Skeletal muscle tissue (tissue), 4 donors: ENCODE data around the gene ALDOC. TPM values are rescaled to one million over a fixed set of nuclear protein-coding genes. Genes with fewer than 3 reads are reported as not detected.

Source experiments
- H3K27ac ChIP-seq: one replicate; pipeline ENCODE4 v1.7.0; 2013; ENCODE audit warnings: mild to moderate bottlenecking, low read depth, low read length, inconsistent platforms
- H3K27me3 ChIP-seq, 3 donors: one replicate each; pipeline ENCODE4 v1.7.0; 2013; ENCODE audit warnings: low read length in 3 of 3; ENCODE audit not compliant: control insufficient read depth in 3 of 3, insufficient read depth in 3 of 3
- H3K36me3 ChIP-seq, 3 donors: one replicate each; pipeline ENCODE4 v1.7.0; 2013; ENCODE audit warnings: low read length in 3 of 3; ENCODE audit not compliant: control insufficient read depth in 3 of 3, insufficient read depth in 3 of 3
- H3K4me1 ChIP-seq, 3 donors: one replicate each; pipeline ENCODE4 v1.7.0; 2013; ENCODE audit warnings: low read length in 3 of 3, mild to moderate bottlenecking in 3 of 3; ENCODE audit not compliant: control insufficient read depth in 3 of 3, insufficient read depth in 3 of 3
- H3K4me3 ChIP-seq, 3 donors: one replicate each; pipeline ENCODE4 v1.7.0; 2013; ENCODE audit warnings: low read length in 3 of 3
- H3K9ac ChIP-seq, 3 donors: one replicate each; pipeline ENCODE4 v1.7.0; 2013; ENCODE audit warnings: low read length in 3 of 3, mild to moderate bottlenecking in 3 of 3, moderate library complexity in 2 of 3, low read depth in 1 of 3
- H3K9me3 ChIP-seq, 3 donors: one replicate each; pipeline ENCODE4 v1.7.0; 2013; ENCODE audit warnings: low read length in 3 of 3; ENCODE audit not compliant: control insufficient read depth in 3 of 3
- total RNA-seq: library from RNA; depleted of rRNA; stranded (reverse); fragments of >200 nt; gene quantifications from one replicate; pipeline ENCODE4 v1.2.3, GENCODE V29; 2014
- donor health status: Osteomylitis.

The ALDOC gene
- total RNA-seq, 1 donor from 2014 or later: 4.7 TPM

GRCh38 chr17:28555022-28555421, 21.7 kb downstream of the ALDOC start:
- H3K4me3 ChIP-seq: no peak overlapping the region
- peaks cover 44 to 55% (median 53%) of the 10 kb centered on the region in 3 donors for H3K36me3 ChIP-seq
- no peaks in the 10 kb centered on the region for H3K27me3 ChIP-seq
- H3K27ac ChIP-seq: no peak overlapping the region
- H3K9ac ChIP-seq: no peak overlapping the region
- H3K9me3 ChIP-seq: no peaks in the 10 kb centered on the region
- H3K4me1 ChIP-seq: peaks cover 5 to 15% (median 9%) of the 10 kb centered on the region in 3 donors

- no peaks in the 10 kb centered on the region for H3K9me3 ChIP-seq
- H3K9ac ChIP-seq: no peak overlapping the region
- H3K4me3 ChIP-seq: no peak overlapping the region
- H3K27me3 ChIP-seq: no peaks in the 10 kb centered on the region
- H3K27ac ChIP-seq: no peak overlapping the region
- H3K4me1 ChIP-seq: peaks cover 7 to 15% (median 12%) of the 10 kb centered on the region in 3 donors
- H3K36me3 ChIP-seq: peaks cover 40 to 50% (median 48%) of the 10 kb centered on the region in 3 donors
These were observed 22.1 kb downstream of the ALDOC start for GRCh38 chr17:28554565-28554964.

- Histone ChIP-seq H3K4me1 (peaks cover 7 to 17% (median 15%) of the 10 kb centered on the region in 3 donors), H3K9me3 (no peaks in the 10 kb centered on the region), H3K4me3 (peak overlapping the region in 2 of 3 donors; percentile 38 to 54), H3K27ac (no peak overlapping the region), H3K36me3 (peaks cover 36 to 44% (median 41%) of the 10 kb centered on the region in 3 donors), H3K9ac (no peak overlapping the region), H3K27me3 (no peaks in the 10 kb centered on the region)
These were observed 23.6 kb downstream of the ALDOC start for GRCh38 chr17:28553000-28553505.

GRCh38 chr17:28552176-28552999, 24.3 kb downstream of the ALDOC start, which contains the start of gene UNC119:
UNC119 (minus strand) TSS chr17:28552624; CDS start chr17:28552557, 67 bp downstream.
- Histone ChIP-seq H3K4me1 (peaks cover 7 to 17% (median 15%) of the 10 kb centered on the region in 3 donors), H3K9ac (peak within 1 kb of the TSS in 2 of 3 donors; percentile 53 to 78), H3K4me3 (peak within 1 kb of the TSS; percentile 54 to 74 (median 68)), H3K9me3 (no peaks in the 10 kb centered on the region), H3K27ac (no peak within 1 kb of the TSS), H3K27me3 (no peaks in the 10 kb centered on the region), H3K36me3 (peaks cover 30 to 38% (median 34%) of the 10 kb centered on the region in 3 donors)

GRCh38 chr17:28551421-28552175, 25.1 kb downstream of the ALDOC start:
- Histone ChIP-seq H3K27ac (no peak overlapping the region), H3K36me3 (peaks cover 29 to 31% (median 30%) of the 10 kb centered on the region in 3 donors), H3K4me3 (peak overlapping the region; percentile 43 to 74 (median 68)), H3K27me3 (no peaks in the 10 kb centered on the region), H3K4me1 (peaks cover 7 to 17% (median 15%) of the 10 kb centered on the region in 3 donors), H3K9ac (peak overlapping the region in 2 of 3 donors; percentile 53 to 66), H3K9me3 (no peaks in the 10 kb centered on the region)

- H3K4me3 ChIP-seq: no peak overlapping the region
- peaks cover 22 to 26% (median 22%) of the 10 kb centered on the region in 3 donors for H3K36me3 ChIP-seq
- H3K9ac ChIP-seq: no peak overlapping the region
- H3K27ac ChIP-seq: no peak overlapping the region
- peaks cover 7 to 17% (median 15%) of the 10 kb centered on the region in 3 donors for H3K4me1 ChIP-seq
- no peaks in the 10 kb centered on the region for H3K9me3 ChIP-seq
- H3K27me3 ChIP-seq: no peaks in the 10 kb centered on the region
These were observed 25.8 kb downstream of the ALDOC start for GRCh38 chr17:28550858-28551257.

- Histone ChIP-seq H3K27ac (no peak overlapping the region), H3K36me3 (peaks cover 12 to 16% (median 12%) of the 10 kb centered on the region in 3 donors), H3K27me3 (no peaks in the 10 kb centered on the region), H3K4me1 (peaks cover 7 to 17% (median 15%) of the 10 kb centered on the region in 3 donors), H3K4me3 (no peak overlapping the region), H3K9me3 (no peaks in the 10 kb centered on the region), H3K9ac (no peak overlapping the region)
These were observed 27.2 kb downstream of the ALDOC start for GRCh38 chr17:28549236-28550132.

GRCh38 chr17:28548417-28549130, 28.1 kb downstream of the ALDOC start:
- Histone ChIP-seq H3K27me3 (no peaks in the 10 kb centered on the region), H3K27ac (no peak overlapping the region), H3K36me3 (peaks cover 2 to 7% (median 4%) of the 10 kb centered on the region in 3 donors), H3K9me3 (no peaks in the 10 kb centered on the region), H3K4me1 (peaks cover 7 to 17% (median 15%) of the 10 kb centered on the region in 3 donors), H3K4me3 (no peak overlapping the region), H3K9ac (no peak overlapping the region)
